ENCODE data around the gene TCAP.

TCAP gene

DNA sequence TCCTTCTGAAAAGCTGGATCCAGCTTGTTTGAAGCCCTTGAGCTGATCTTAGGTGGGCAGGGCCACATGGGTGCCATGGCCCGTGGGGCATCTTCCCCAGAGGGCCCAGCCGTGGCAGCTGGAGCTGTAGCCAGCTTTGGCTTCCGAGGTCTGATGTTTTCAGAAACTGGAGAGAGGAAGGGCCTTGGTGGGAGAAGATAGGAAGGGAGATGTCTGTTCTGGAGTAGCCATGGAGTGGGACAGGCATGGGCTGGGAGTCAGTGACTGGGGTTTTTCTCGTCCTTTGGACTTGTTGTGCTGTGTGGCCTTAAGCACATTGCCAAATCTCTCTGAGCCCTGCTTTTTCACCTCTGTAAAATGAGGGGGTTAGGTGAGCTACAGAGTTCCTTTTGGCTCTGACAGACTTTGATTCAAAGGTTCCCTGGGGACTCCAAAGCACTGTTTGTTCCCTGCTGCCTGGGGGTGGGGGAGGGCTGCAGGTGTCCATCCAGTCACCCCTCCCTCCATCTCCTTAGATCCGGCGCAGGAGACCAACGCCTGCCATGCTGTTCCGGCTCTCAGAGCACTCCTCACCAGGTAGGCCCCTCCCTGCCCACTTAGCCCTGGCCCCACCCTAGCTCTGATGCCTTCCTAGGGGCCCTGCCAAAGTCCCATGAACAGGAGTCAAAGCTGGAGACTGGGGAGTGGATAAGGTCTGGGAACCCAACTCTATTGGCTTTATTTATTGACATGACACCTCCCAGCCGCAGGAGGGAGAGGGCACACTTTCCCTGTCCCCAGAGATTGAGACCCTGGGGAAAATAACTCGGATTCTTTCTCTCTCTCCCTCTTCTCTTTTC is 36.3 kb upstream of the TCAP start:
- no peaks in the 10 kb centered on the region for H3K9me3 ChIP-seq (ENCODE audit: control insufficient read depth, insufficient read depth, low read length)
- H4K20me1 ChIP-seq (ENCODE audit: control insufficient read depth, insufficient read depth, low read depth, low read length): no peaks in the 10 kb centered on the region
- H3K4me2 ChIP-seq (ENCODE audit: low read length): no peak overlapping the region
- H3K27ac ChIP-seq (ENCODE audit: low read depth, low read length): no peak overlapping the region
- H3K9me2 ChIP-seq (replicated peaks; ENCODE audit: control insufficient read depth, low read length): no peaks in the 10 kb centered on the region
- H3F3A ChIP-seq (ENCODE audit: control insufficient read depth, insufficient read depth): no peaks in the 10 kb centered on the region
- H3K36me3 ChIP-seq (ENCODE audit: control insufficient read depth, low read length): no peaks in the 10 kb centered on the region
- H3K4me3 ChIP-seq (ENCODE audit: low read length): no peak overlapping the region
- no peaks in the 10 kb centered on the region for H3K79me2 ChIP-seq (ENCODE audit: control insufficient read depth, low read length)
- H3K4me1 ChIP-seq (ENCODE audit: control insufficient read depth, low read length): peaks cover 1% of the 10 kb centered on the region
- H3K27me3 ChIP-seq (ENCODE audit: control insufficient read depth, low read length): peaks cover 19% of the 10 kb centered on the region
- no peak for TF ChIP-seq EZH2phosphoT487 (IDR thresholded peaks at IDR 0.05; ENCODE audit: borderline replicate concordance, low read length)
- TF ChIP-seq, protein P1, sequence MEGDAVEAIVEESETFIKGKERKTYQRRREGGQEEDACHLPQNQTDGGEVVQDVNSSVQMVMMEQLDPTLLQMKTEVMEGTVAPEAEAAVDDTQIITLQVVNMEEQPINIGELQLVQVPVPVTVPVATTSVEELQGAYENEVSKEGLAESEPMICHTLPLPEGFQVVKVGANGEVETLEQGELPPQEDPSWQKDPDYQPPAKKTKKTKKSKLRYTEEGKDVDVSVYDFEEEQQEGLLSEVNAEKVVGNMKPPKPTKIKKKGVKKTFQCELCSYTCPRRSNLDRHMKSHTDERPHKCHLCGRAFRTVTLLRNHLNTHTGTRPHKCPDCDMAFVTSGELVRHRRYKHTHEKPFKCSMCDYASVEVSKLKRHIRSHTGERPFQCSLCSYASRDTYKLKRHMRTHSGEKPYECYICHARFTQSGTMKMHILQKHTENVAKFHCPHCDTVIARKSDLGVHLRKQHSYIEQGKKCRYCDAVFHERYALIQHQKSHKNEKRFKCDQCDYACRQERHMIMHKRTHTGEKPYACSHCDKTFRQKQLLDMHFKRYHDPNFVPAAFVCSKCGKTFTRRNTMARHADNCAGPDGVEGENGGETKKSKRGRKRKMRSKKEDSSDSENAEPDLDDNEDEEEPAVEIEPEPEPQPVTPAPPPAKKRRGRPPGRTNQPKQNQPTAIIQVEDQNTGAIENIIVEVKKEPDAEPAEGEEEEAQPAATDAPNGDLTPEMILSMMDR (IDR thresholded peaks at IDR 0.05; ENCODE audit: low read depth, low read length, poor library complexity, severe bottlenecking): no peak

DNA sequence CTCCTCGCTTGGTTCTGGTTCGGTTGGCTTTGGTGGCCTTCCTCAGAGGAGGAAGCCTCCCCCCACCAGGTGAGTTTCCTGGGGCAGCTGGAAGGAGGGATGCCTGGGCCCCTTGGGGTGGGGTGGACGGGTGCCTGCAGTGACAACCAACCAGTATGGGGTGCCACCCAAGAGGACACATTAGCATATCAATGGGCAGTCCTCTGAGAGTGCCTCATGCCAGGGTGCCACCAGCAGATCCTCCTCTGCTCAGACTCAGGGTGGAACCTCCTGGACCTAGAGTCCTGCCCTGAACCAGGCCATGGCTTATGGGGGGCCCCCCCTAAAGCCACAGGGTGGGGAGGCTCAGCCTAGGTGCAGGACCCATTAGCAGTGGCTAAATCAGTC is 35.7 kb upstream of the TCAP start:
- Histone ChIP-seq H3K79me2 (ENCODE audit: control insufficient read depth, low read length) (no peaks in the 10 kb centered on the region), H3K9me2 (replicated peaks; ENCODE audit: control insufficient read depth, low read length) (no peaks in the 10 kb centered on the region), H3K27ac (ENCODE audit: low read depth, low read length) (no peak overlapping the region), H3K4me2 (ENCODE audit: low read length) (no peak overlapping the region), H3K4me3 (ENCODE audit: low read length) (no peak overlapping the region), H4K20me1 (ENCODE audit: control insufficient read depth, insufficient read depth, low read depth, low read length) (no peaks in the 10 kb centered on the region), H3K36me3 (ENCODE audit: control insufficient read depth, low read length) (no peaks in the 10 kb centered on the region), H3K9me3 (ENCODE audit: control insufficient read depth, insufficient read depth, low read length) (no peaks in the 10 kb centered on the region), H3F3A (ENCODE audit: control insufficient read depth, insufficient read depth) (no peaks in the 10 kb centered on the region), H3K27me3 (ENCODE audit: control insufficient read depth, low read length) (peaks cover 19% of the 10 kb centered on the region), H3K4me1 (ENCODE audit: control insufficient read depth, low read length) (peaks cover 3% of the 10 kb centered on the region; the same call in 1 of the 2 replicates)
- TF ChIP-seq, protein P1 (IDR thresholded peaks at IDR 0.05; ENCODE audit: low read depth, low read length, poor library complexity, severe bottlenecking): no peak
- no peak for TF ChIP-seq EZH2phosphoT487 (IDR thresholded peaks at IDR 0.05; ENCODE audit: borderline replicate concordance, low read length)

DNA sequence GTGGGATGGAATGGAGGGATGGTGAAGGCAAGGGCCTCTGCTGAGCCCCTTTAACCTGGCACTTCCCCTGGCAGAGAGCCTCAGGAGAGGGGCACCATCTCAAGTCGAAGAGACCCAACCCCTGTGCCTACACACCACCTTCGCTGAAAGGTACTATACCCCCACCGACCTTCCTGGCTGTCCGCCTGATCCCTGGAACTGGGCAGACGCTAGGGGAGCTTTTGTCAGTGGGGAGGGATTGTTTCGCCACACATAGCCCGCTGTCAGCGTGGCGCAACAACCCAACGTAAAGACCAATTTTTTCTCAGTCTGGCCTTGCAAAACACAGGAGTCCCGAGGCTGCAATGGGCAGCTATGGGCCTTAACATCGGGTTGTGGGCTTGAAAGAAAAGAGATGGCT is 35.3 kb upstream of the TCAP start:
- H3K27me3 ChIP-seq (ENCODE audit: control insufficient read depth, low read length): peaks cover 15% of the 10 kb centered on the region
- H4K20me1 ChIP-seq (ENCODE audit: control insufficient read depth, insufficient read depth, low read depth, low read length): no peaks in the 10 kb centered on the region
- no peak for TF ChIP-seq EZH2phosphoT487 (IDR thresholded peaks at IDR 0.05; ENCODE audit: borderline replicate concordance, low read length)
- TF ChIP-seq, protein P1 (IDR thresholded peaks at IDR 0.05; ENCODE audit: low read depth, low read length, poor library complexity, severe bottlenecking): no peak
- H3F3A ChIP-seq (ENCODE audit: control insufficient read depth, insufficient read depth): no peaks in the 10 kb centered on the region
- H3K27ac ChIP-seq (ENCODE audit: low read depth, low read length): no peak overlapping the region
- no peaks in the 10 kb centered on the region for H3K9me3 ChIP-seq (ENCODE audit: control insufficient read depth, insufficient read depth, low read length)
- peaks cover 6% of the 10 kb centered on the region; the same call in 1 of the 2 replicates for H3K4me1 ChIP-seq (ENCODE audit: control insufficient read depth, low read length)
- H3K4me3 ChIP-seq (ENCODE audit: low read length): no peak overlapping the region
- no peaks in the 10 kb centered on the region for H3K79me2 ChIP-seq (ENCODE audit: control insufficient read depth, low read length)
- no peaks in the 10 kb centered on the region for H3K9me2 ChIP-seq (replicated peaks; ENCODE audit: control insufficient read depth, low read length)
- H3K36me3 ChIP-seq (ENCODE audit: control insufficient read depth, low read length): no peaks in the 10 kb centered on the region
- H3K4me2 ChIP-seq (ENCODE audit: low read length): no peak overlapping the region

All from DOHH2 (cell line).